LNCaP clone FGC (cell line): ENCODE measurements around the gene HPS3.

Source experiments
- DNase-seq: peaks from one replicate; pipeline ENCODE4 v3.0.0-alpha.2; 2011; ENCODE audit warnings: low read depth
- H3K4me3 ChIP-seq: 2 replicates; pipeline ENCODE4 v1.5.1; 2011; ENCODE audit warnings: mild to moderate bottlenecking, low read depth, low read length, control low read depth
- TF ChIP-seq, protein P1 (sequence below): IDR thresholded peaks from 2 replicates; pipeline ENCODE4 v1.5.1; 2012; ENCODE audit warnings: mild to moderate bottlenecking; ENCODE audit not compliant: control insufficient read depth, insufficient read depth; ENCODE audit errors: extremely low read depth

Gene HPS3

DNA sequence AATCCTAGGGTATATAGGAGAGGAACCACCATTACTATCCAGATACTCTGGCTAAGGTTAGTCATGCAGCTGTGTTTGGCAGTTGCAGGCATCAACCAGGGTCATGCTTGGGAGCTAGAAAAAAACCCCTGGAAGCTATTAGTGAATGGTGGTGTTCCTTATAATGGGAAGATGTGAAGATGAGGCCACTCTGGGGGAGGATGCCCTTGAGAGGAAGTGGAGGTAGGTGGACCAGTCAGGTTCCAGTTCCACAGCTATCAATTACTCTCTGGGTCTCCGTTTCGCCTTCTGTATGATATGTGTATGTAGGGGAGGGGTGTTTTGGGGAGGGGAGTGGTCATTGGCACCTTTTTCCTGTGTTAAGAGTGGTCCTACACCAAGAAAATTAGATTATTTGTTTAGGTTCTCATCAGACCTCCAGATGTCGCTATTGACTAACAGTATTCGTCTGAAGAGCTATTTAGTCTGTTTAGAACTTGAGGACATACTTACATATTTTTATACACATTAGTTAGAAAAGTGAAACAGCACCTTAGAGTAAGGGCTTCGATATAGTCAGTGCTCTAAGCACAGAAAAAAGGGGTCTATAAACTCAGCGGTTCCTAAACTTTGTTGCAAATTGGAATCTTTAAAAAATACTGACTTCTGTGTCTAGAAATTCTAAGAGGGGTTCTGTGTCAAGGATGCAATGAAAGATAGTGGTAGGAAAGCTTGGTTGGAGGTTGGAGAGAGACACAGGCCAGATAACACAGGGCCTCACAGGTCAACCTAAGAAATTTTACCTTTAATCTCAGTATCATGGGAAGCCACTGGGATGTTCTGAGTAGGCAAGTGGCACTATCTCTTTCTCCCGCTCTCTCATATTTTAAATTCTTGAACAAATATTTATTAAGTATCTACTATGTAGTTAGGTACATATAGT lies 9.1 kb upstream of the HPS3 start:
- no peak overlapping the region for H3K4me3 ChIP-seq
- DNase-seq, result peak; percentile 50
- TF ChIP-seq, protein P1, sequence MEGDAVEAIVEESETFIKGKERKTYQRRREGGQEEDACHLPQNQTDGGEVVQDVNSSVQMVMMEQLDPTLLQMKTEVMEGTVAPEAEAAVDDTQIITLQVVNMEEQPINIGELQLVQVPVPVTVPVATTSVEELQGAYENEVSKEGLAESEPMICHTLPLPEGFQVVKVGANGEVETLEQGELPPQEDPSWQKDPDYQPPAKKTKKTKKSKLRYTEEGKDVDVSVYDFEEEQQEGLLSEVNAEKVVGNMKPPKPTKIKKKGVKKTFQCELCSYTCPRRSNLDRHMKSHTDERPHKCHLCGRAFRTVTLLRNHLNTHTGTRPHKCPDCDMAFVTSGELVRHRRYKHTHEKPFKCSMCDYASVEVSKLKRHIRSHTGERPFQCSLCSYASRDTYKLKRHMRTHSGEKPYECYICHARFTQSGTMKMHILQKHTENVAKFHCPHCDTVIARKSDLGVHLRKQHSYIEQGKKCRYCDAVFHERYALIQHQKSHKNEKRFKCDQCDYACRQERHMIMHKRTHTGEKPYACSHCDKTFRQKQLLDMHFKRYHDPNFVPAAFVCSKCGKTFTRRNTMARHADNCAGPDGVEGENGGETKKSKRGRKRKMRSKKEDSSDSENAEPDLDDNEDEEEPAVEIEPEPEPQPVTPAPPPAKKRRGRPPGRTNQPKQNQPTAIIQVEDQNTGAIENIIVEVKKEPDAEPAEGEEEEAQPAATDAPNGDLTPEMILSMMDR, result peak; percentile 70

DNA sequence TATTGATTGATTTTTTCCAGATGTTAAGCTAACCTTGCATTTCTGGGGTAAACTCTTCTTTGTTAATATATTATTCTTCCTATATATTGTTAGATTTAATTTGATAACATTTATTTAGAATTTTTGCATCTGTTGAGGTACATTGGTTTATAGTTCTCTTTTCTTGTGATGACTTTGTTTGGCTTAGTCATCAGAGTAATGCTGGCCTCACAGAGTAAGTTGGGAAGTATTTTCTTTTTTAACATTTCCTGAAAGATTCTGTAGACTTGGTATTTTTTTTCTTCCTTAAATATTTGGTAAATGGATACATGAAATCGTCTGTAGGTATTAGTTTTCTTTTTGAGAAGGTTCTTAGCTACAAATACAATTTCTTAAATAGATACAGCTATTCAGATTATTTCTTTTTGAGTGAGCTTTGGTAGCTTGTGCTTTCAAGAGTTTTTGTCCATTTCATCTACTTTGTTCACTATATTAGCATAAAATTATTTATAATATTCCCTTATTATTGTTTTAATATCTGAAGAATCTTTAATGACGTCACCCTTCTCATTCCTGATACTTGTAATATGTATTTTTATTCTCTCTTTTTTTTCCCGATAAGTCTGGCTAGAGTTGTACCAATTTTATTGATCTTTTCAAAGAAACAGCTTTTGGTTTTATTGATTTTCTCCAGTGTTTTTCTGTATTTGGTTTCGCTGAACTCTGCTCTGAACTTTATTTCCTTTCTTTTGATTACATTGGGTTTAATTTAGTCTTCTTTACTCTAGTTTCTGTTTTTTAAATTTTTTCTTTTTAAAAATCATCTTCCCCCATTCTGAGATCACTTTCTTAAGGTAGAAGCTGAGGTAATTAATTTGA lies 6.5 kb upstream of the HPS3 start:
- DNase-seq, result no peak
- no peak overlapping the region for H3K4me3 ChIP-seq
- TF ChIP-seq, protein P1, result no peak

DNA sequence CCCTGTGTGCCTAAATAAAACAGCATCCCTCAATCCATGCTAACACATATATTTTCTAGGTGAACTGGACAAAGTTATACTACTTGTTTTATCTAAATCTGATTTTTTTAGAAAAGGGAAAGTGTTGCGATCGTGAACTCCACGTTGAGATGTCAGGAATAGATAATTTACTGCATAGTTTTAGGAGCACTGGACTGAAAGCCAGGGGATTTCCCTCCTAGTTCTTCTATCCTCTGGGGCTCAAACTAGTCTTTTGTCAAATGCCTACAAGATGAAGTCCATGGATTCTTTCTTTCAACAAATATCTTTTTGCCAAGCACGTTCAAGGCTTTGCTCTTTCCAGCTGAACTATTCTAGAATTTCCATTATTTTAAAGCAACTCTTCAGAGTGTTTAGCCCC lies 617 bp upstream of the HPS3 start:
- H3K4me3 ChIP-seq, result peak overlapping the region; percentile 72
- DNase-seq, result no peak
- TF ChIP-seq, protein P1, result no peak

DNA sequence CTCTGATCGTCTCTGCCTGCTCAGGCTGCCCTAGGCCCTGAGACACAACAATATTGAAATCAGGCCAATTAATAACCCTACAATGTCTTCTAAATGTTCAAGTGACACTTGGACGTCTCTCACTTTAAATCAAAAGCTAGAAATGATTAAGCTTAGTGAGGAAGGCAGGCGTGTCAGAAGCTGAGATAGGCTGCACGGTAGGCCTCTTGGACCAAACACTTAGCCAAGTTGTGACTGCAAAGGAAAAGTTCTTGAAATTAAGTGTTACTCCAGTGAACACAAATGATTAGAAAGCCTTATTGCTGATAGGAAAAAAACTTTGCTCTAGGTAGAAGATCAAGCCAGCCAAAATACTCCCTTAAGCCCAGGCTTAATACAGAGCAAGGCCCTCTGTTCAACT lies 2.2 kb downstream of the HPS3 start:
- TF ChIP-seq, protein P1, result no peak
- DNase-seq, result no peak
- H3K4me3 ChIP-seq, result no peak overlapping the region

DNA sequence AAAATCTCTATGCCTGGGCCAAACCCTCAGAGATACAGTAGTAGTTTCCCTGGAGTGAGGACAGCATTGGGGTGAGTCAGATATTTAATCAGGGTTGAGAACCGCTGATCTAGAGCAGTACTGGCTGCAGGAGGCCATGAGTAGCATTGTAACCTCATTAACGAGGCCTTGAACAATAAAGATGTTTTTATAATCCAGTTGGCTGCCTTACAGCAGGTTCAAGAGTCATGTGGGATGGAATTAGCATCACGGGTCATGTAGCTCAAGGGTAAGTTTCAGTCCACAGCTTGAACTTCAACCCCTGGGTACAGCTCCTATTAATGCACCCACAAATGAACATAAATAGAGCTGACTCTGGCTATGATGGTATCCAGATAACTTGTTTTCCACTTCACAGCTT lies 5.1 kb downstream of the HPS3 start:
- peak; percentile 40 for DNase-seq
- TF ChIP-seq, protein P1, result no peak
- H3K4me3 ChIP-seq, result no peak overlapping the region

DNA sequence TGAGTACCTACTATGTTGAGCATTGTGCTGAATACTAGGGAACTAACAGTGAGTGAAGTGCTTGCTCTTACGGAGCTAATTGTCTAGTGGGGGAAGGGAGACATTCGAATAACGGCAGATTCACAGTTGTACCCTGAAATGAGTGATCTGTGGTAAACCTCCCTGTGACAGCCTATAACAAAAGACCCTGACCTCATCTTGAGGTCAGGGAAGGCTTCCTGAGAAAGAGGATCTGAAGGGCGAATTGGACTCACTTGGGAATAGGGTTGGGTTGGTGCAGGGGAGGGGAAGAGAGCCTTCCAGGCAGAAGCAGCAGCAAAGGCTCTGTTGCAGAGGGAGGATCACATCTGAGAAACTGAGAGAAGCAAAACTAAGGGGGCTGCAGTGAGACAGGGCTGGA lies 13.2 kb downstream of the HPS3 start:
- H3K4me3 ChIP-seq, result no peak overlapping the region
- DNase-seq, result no peak
- TF ChIP-seq, protein P1, result no peak
